H1 (cell line): ENCODE results near the gene SMARCB1. TPM values are rescaled to one million over a fixed set of nuclear protein-coding genes. Genes with fewer than 3 reads are reported as not detected.
A peak's percentile ranks its signal among the peaks of the same experiment; 100 is the strongest.

Source experiments
- CTCF ChIA-PET: fragments of 300-600 bp; sonication (Branson Sonifier 250); formaldehyde crosslinking; loops from one replicate; lab custom pipeline; 2021; ENCODE audit not compliant: partially characterized antibody; lab: Charles Lee
- POLR2A ChIA-PET: fragments of 300-600 bp; sonication (Branson Sonifier 250); formaldehyde crosslinking; loops from one replicate; lab custom pipeline; 2021; ENCODE audit warnings: inconsistent platforms; ENCODE audit not compliant: partially characterized antibody; lab: Charles Lee
- DNase-seq, 2 experiments: peaks; one replicate each; pipeline versions ENCODE4 v3.0.0 to v3.0.0-alpha.2; 2010 to 2022; ENCODE audit warnings: low spot score in 2 of 2, low read depth in 1 of 2, mixed read lengths in 1 of 2
- FAIRE-seq: peaks from 2 replicates; lab custom pipeline; 2011; peaks lifted over from hg19 to GRCh38; lab: Jason Lieb, UNC
- H2AFZ ChIP-seq: 2 replicates; pipeline ENCODE4 v1.8.1; 2012; ENCODE audit warnings: low read length, inconsistent platforms
- H2AK5ac ChIP-seq: 2 replicates; pipeline ENCODE4 v1.6.1; 2013; ENCODE audit warnings: low read depth, low read length
- H2BK120ac ChIP-seq: replicated peaks from 2 replicates; pipeline ENCODE3; 2013; ENCODE audit warnings: low read depth, low read length, inconsistent platforms
- H2BK12ac ChIP-seq: 2 replicates; pipeline ENCODE4 v1.6.1; 2013; ENCODE audit warnings: low read depth, low read length
- H2BK15ac ChIP-seq: 2 replicates; pipeline ENCODE4 v1.6.1; 2013; ENCODE audit warnings: low read length
- H2BK20ac ChIP-seq: 2 replicates; pipeline ENCODE4 v1.6.1; 2013; ENCODE audit warnings: low read length
- H2BK5ac ChIP-seq: 2 replicates; pipeline ENCODE4 v1.6.1; 2013; ENCODE audit warnings: low read depth, low read length
- H3K14ac ChIP-seq: 2 replicates; pipeline ENCODE4 v1.6.1; 2013; ENCODE audit warnings: inconsistent platforms; ENCODE audit not compliant: insufficient read length
- H3K18ac ChIP-seq: 2 replicates; pipeline ENCODE4 v1.6.1; 2013; ENCODE audit warnings: low read length; ENCODE audit errors: extremely low read depth
- H3K23ac ChIP-seq: 2 replicates; pipeline ENCODE4 v1.6.1; 2013; ENCODE audit warnings: inconsistent platforms; ENCODE audit not compliant: insufficient read length
- H3K23me2 ChIP-seq: 2 replicates; pipeline ENCODE4 v1.6.1; 2013; ENCODE audit warnings: low read depth, low read length
- H3K27ac ChIP-seq: 2 replicates; pipeline ENCODE4 v1.6.1; 2011; ENCODE audit warnings: low read depth, low read length, inconsistent platforms
- H3K27me3 ChIP-seq, 4 experiments: replicated peaks in 1 of 4; 1 replicate in 1 of 4; 2 replicates in 3 of 4; pipeline versions ENCODE4 v1.6.1 to v1.8.1; 2011 to 2013; ENCODE audit warnings: low read length in 3 of 4, mild to moderate bottlenecking in 3 of 4, inconsistent platforms in 2 of 4, mixed read lengths in 2 of 4, moderate library complexity in 1 of 4; ENCODE audit not compliant: control insufficient read depth in 3 of 4, insufficient read depth in 3 of 4; ENCODE audit errors: extremely low read depth in 1 of 4
- H3K36me3 ChIP-seq, 4 experiments: 2 replicates each; pipeline versions ENCODE4 v1.6.1 to v1.8.1; 2011 to 2013; ENCODE audit warnings: mild to moderate bottlenecking in 4 of 4, low read length in 3 of 4, moderate library complexity in 2 of 4, control low read depth in 1 of 4, inconsistent platforms in 1 of 4; ENCODE audit not compliant: insufficient read depth in 4 of 4, control insufficient read depth in 2 of 4
- H3K4ac ChIP-seq: replicated peaks from 2 replicates; pipeline ENCODE3; 2013; ENCODE audit warnings: low read length, low read depth, mixed read lengths, inconsistent platforms; ENCODE audit not compliant: insufficient read length
- H3K4me1 ChIP-seq, 4 experiments: replicated peaks in 1 of 4; 1 replicate in 1 of 4; 2 replicates in 3 of 4; pipeline versions ENCODE4 v1.6.1 to v1.8.1; 2011 to 2013; ENCODE audit warnings: low read length in 3 of 4, inconsistent platforms in 2 of 4, mixed read lengths in 1 of 4; ENCODE audit not compliant: insufficient read depth in 4 of 4, control insufficient read depth in 3 of 4
- H3K4me2 ChIP-seq, 2 experiments: 2 replicates each; pipeline versions ENCODE4 v1.6.1 to v1.8.1; 2011 to 2013; ENCODE audit warnings: low read depth in 2 of 2, low read length in 2 of 2, control low read depth in 1 of 2, inconsistent platforms in 1 of 2, mild to moderate bottlenecking in 1 of 2; ENCODE audit not compliant: insufficient read depth in 1 of 2
- H3K4me3 ChIP-seq, 4 experiments: fragments of 200-600, 300-600 bp in 1 of 4; sonication (generic), shearing (Covaris generic), sonication (Bioruptor Twin) in 1 of 4; 2 replicates each; pipeline versions ENCODE4 v1.5.1 to v1.8.1; 2011 to 2016; ENCODE audit warnings: low read length in 4 of 4, low read depth in 3 of 4, control low read depth in 2 of 4, inconsistent platforms in 2 of 4, mild to moderate bottlenecking in 2 of 4, mixed read lengths in 1 of 4, moderate library complexity in 1 of 4; ENCODE audit not compliant: insufficient read depth in 2 of 4; ENCODE audit errors: extremely low read depth in 1 of 4
- H3K56ac ChIP-seq: replicated peaks from 2 replicates; pipeline ENCODE3; 2013; ENCODE audit warnings: low read depth, mild to moderate bottlenecking, mixed read lengths, low read length, inconsistent platforms; ENCODE audit not compliant: insufficient read length
- H3K79me1 ChIP-seq: 2 replicates; pipeline ENCODE4 v1.6.1; 2013; ENCODE audit warnings: low read depth, low read length, control low read depth
- H3K79me2 ChIP-seq, 2 experiments: 2 replicates each; pipeline versions ENCODE4 v1.6.1 to v1.8.1; 2012 to 2013; ENCODE audit warnings: low read length in 2 of 2, mild to moderate bottlenecking in 2 of 2, inconsistent platforms in 1 of 2; ENCODE audit not compliant: insufficient read depth in 2 of 2, control insufficient read depth in 1 of 2
- H3K9ac ChIP-seq, 4 experiments: replicated peaks in 1 of 4; 1 replicate in 1 of 4; 2 replicates in 3 of 4; pipeline versions ENCODE4 v1.6.1 to v1.8.1; 2011 to 2013; ENCODE audit warnings: low read depth in 3 of 4, low read length in 3 of 4, control low read depth in 2 of 4, mild to moderate bottlenecking in 2 of 4, moderate library complexity in 2 of 4, inconsistent platforms in 1 of 4; ENCODE audit errors: extremely low read depth in 1 of 4
- H3K9me3 ChIP-seq, 2 experiments: 2 replicates each; pipeline versions ENCODE4 v1.6.1 to v1.8.1; 2012 to 2013; ENCODE audit warnings: mild to moderate bottlenecking in 2 of 2, moderate library complexity in 2 of 2, control low read depth in 1 of 2, inconsistent platforms in 1 of 2, low read depth in 1 of 2, low read length in 1 of 2, mixed read lengths in 1 of 2; ENCODE audit not compliant: insufficient read depth in 2 of 2
- H4K20me1 ChIP-seq, 2 experiments: replicated peaks in 1 of 2; 2 replicates each; pipeline versions ENCODE3 to v1.8.1; 2011 to 2013; ENCODE audit warnings: inconsistent platforms in 2 of 2, low read length in 2 of 2, mild to moderate bottlenecking in 1 of 2; ENCODE audit not compliant: insufficient read depth in 2 of 2, control insufficient read depth in 1 of 2
- H4K5ac ChIP-seq: 2 replicates; pipeline ENCODE4 v1.6.1; 2013; ENCODE audit warnings: low read length, low read depth, mixed read lengths, inconsistent platforms; ENCODE audit not compliant: insufficient read length
- H4K8ac ChIP-seq: 2 replicates; pipeline ENCODE4 v1.8.0; 2013; ENCODE audit warnings: mild to moderate bottlenecking, moderate library complexity, low read length, inconsistent platforms; ENCODE audit not compliant: insufficient read depth; ENCODE audit errors: extremely low read depth
- H4K91ac ChIP-seq: replicated peaks from 2 replicates; pipeline ENCODE3; 2013; ENCODE audit warnings: low read length, mixed read lengths, inconsistent platforms; ENCODE audit not compliant: insufficient read length
- BACH1 ChIP-seq: IDR thresholded peaks from 2 replicates; pipeline ENCODE4 v1.6.1; 2012; ENCODE audit warnings: low read length, improper control_type of control experiment
- BRCA1 ChIP-seq: IDR thresholded peaks from 2 replicates; pipeline ENCODE4 v1.6.1; 2012; ENCODE audit warnings: low read depth, low read length, improper control_type of control experiment
- JUN ChIP-seq: IDR thresholded peaks from 2 replicates; pipeline ENCODE4 v1.6.1; 2011; ENCODE audit warnings: low read depth, mild to moderate bottlenecking, improper control_type of control experiment, low read length
- KDM1A ChIP-seq: fragments of 200-600, 300-600 bp; sonication (generic); IDR thresholded peaks from 2 replicates; pipeline ENCODE4 v1.7.1; 2016; ENCODE audit warnings: mild to moderate bottlenecking, low read length, borderline replicate concordance
- NRF1 ChIP-seq: IDR thresholded peaks from 2 replicates; pipeline ENCODE4 v1.6.1; 2011; ENCODE audit warnings: mild to moderate bottlenecking, low read depth, low read length, improper control_type of control experiment
- PHF8 ChIP-seq: fragments of 200-600 bp; sonication (generic); conservative IDR thresholded peaks from 2 replicates; pipeline ENCODE4 v1.7.1; 2012; ENCODE audit warnings: low read depth, mild to moderate bottlenecking, inconsistent platforms, low read length, moderate library complexity
- SIN3A ChIP-seq, 2 experiments: IDR thresholded peaks in 1 of 2; conservative IDR thresholded peaks in 1 of 2; 2 replicates each; pipeline ENCODE4 v1.6.1; 2011 to 2012; ENCODE audit warnings: low read length in 2 of 2, improper control_type of control experiment in 1 of 2, low read depth in 1 of 2, mild to moderate bottlenecking in 1 of 2
- TAF7 ChIP-seq: optimal IDR thresholded peaks from 2 replicates; pipeline ENCODE3; 2011; ENCODE audit warnings: low read depth, mild to moderate bottlenecking, inconsistent platforms, low read length, moderate library complexity, borderline replicate concordance
- WGBS, 2 experiments: shearing (Covaris generic) in 1 of 2; methylation state at CpG; one replicate each; pipeline versions ENCODE4 v1.1.6 to v1.1.7; 2013 to 2015; ENCODE audit warnings: low lambda C conversion rate in 2 of 2, mixed read lengths in 2 of 2, inconsistent platforms in 1 of 2, low coverage in 1 of 2, missing lambda C conversion rate in 1 of 2; ENCODE audit not compliant: insufficient replicate concordance in 2 of 2, insufficient coverage in 1 of 2, insufficient read length in 1 of 2; ENCODE audit errors: extremely low coverage in 1 of 2, missing lambda C conversion rate in 1 of 2; 5-methylcytosine and 5-hydroxymethylcytosine counted together
- polyA plus RNA-seq, 7 experiments: library from polyadenylated mRNA; depleted of rRNA in 3 of 7; stranded (reverse) in 5 of 7; unstranded in 2 of 7; fragments of >200 nt in 5 of 7; fragments of 200-250 nt in 2 of 7; gene quantifications; 1 replicate in 5 of 7; 2 replicates in 1 of 7; 4 replicates in 1 of 7; pipeline versions ENCODE4 v1.2.1 to v1.2.3, GENCODE V29; 2011 to 2013; ENCODE audit warnings: missing spikeins in 2 of 7, mixed read lengths in 2 of 7
- total RNA-seq: library from RNA; stranded (reverse); fragmentation: NEBNext Ultra II Directional; extraction: Animal tissue kit (Norgen Biotek cat#: 25700); gene quantifications from 2 replicates; pipeline ENCODE4 v1.2.1, GENCODE V29; 2021
- TF ChIP-seq, protein P1 (sequence below): IDR thresholded peaks from 2 replicates; pipeline ENCODE4 v1.6.1; 2012; ENCODE audit warnings: low read length, inconsistent platforms

SMARCB1 gene
- total and polyA plus RNA-seq, 2 of the 8 experiments (the other 6 are each of a cell fraction or from before 2014, with no cell fraction given), result 116 to 145 TPM

DNA sequence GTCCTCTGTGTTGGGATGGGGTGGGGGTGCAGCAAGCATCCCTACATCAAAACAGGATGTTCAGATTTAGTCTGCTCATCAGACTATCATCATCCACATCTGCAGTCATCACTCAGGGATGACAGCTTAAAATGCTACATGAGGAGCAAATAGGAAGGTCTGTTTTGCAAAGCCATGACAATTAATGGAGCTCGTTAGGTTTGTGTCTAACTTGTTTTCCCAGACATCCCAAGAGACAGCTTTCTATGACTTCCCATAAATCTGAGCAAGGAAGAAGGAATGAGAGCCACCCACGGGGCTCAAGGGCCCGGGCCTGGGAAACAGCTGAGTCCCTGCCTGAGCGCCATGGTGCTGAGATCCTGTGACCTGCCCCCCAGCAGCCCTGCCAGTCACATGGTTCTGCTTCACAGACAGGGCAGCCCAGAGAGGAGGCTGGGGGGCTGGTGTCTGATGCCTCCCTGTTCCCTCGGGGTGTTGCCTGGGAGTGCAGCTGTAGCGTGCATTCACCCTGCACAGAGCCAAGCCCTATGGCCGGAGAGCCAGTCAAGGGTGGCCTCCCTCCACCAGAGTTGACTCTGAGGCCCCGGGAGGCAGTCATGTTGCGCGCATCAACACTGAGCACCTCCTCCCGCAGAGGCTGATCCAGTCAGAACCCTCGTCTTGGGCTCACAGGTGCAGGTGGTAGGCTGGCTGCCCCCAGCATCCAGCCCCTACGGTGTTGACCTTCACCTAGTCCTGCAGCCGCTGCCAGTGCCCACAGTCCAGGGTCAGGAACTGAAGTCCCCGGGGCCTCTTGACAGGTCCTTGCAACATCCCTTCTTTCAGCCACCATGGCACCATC is 40.0 kb downstream of the SMARCB1 start:
- peaks cover 11 to 55% (median 25%) of the 10 kb centered on the region in 4 experiments; a peak in 7 of 8 replicates for H3K36me3 ChIP-seq
- FAIRE-seq, result no peak
- CTCF ChIA-PET, result interaction anchor here (0.6 to 2.1 kb wide), 2 partner anchors 22 to 695 kb away, joined by 3 to 14 read pairs; no protein-coding TSS in a partner anchor
- TF ChIP-seq NRF1, result no peak
- TF ChIP-seq TAF7, result no peak
- TF ChIP-seq BRCA1, result no peak
- TF ChIP-seq, protein P1, sequence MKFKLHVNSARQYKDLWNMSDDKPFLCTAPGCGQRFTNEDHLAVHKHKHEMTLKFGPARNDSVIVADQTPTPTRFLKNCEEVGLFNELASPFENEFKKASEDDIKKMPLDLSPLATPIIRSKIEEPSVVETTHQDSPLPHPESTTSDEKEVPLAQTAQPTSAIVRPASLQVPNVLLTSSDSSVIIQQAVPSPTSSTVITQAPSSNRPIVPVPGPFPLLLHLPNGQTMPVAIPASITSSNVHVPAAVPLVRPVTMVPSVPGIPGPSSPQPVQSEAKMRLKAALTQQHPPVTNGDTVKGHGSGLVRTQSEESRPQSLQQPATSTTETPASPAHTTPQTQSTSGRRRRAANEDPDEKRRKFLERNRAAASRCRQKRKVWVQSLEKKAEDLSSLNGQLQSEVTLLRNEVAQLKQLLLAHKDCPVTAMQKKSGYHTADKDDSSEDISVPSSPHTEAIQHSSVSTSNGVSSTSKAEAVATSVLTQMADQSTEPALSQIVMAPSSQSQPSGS, result no peak
- TF ChIP-seq BACH1, result no peak
- no peak for TF ChIP-seq PHF8
- TF ChIP-seq KDM1A, result no peak
- no peak for TF ChIP-seq JUN
- TF ChIP-seq SIN3A (conservative IDR thresholded peaks at IDR 0.05 in 1 of 2, IDR thresholded peaks at IDR 0.05 in 1 of 2; ENCODE audit: low read depth in 1 of 2, low read length in 2 of 2), result no peak

More for the DNA sequence above, 40.0 kb downstream of the SMARCB1 start:
- no peaks in the 10 kb centered on the region for H3K9me3 ChIP-seq
- H4K5ac ChIP-seq, result no peak overlapping the region
- H3K27me3 ChIP-seq, result no peaks in the 10 kb centered on the region; a peak in 1 of 7 replicates
- H3K56ac ChIP-seq, result no peak overlapping the region
- H2BK20ac ChIP-seq, result no peak overlapping the region
- no peak overlapping the region for H3K4me2 ChIP-seq
- peak overlapping the region in 2 of 4 experiments; percentile 29 to 31; a peak in 2 of 7 replicates for H3K9ac ChIP-seq
- peak overlapping the region; percentile 54 for H4K91ac ChIP-seq
- no peak overlapping the region; the same call in 1 of the 2 replicates for H4K8ac ChIP-seq
- peak overlapping the region; percentile 96 for H2BK5ac ChIP-seq
- no peak overlapping the region for H3K4me3 ChIP-seq
- no peak overlapping the region for H3K23ac ChIP-seq
- no peak overlapping the region for H2AK5ac ChIP-seq
- H3K27ac ChIP-seq, result no peak overlapping the region; the same call in 1 of the 2 replicates
- no peaks in the 10 kb centered on the region for H3K23me2 ChIP-seq
- H2BK12ac ChIP-seq, result 0 out of 2 replicates have a peak overlapping the region, but pooled peaks have one; percentile 9
- POLR2A ChIA-PET, result interaction anchor here (1.4 kb wide), 1 partner anchor 41 kb away, joined by 3 read pairs; no protein-coding TSS in a partner anchor
- H3K18ac ChIP-seq, result no peak overlapping the region
- WGBS, 2 experiments, result 86% methylated on average over 14 of the region's 15 CpGs; no CpG with 5 or more reads in 1 of the 2 experiments
- DNase-seq, result no peak
- peak overlapping the region; percentile 1 for H2BK120ac ChIP-seq
- no peak overlapping the region for H2BK15ac ChIP-seq
- H4K20me1 ChIP-seq, result peaks cover 0 to 9% of the 10 kb centered on the region in 2 experiments
- no peak overlapping the region for H3K14ac ChIP-seq
- H3K4ac ChIP-seq, result no peak overlapping the region
- H3K4me1 ChIP-seq, result no peaks in the 10 kb centered on the region
- no peak overlapping the region for H2AFZ ChIP-seq
- H3K79me2 ChIP-seq, result no peaks in the 10 kb centered on the region; a peak in 1 of 4 replicates
- no peaks in the 10 kb centered on the region; the same call in 1 of the 2 replicates for H3K79me1 ChIP-seq
